Mesenchymal stem cell (in vitro differentiated cells and primary cell): Measurements from ENCODE around the gene TRAM2.

ENCODE experiments used
- DNase-seq: peaks from one replicate; pipeline ENCODE4 v3.0.0-alpha.2; 2013
- H2AFZ ChIP-seq: one replicate; pipeline ENCODE4 v1.6.1; 2013; ENCODE audit warnings: low read depth, mild to moderate bottlenecking, control low read depth, inconsistent platforms, low read length, moderate library complexity
- H2AK5ac ChIP-seq: 2 replicates; pipeline ENCODE4 v1.6.1; 2013; ENCODE audit warnings: low read length, moderate library complexity, mild to moderate bottlenecking, inconsistent platforms; ENCODE audit not compliant: severe bottlenecking
- H2BK120ac ChIP-seq: one replicate; pipeline ENCODE4 v1.6.1; 2013; ENCODE audit warnings: low read depth, mild to moderate bottlenecking, inconsistent platforms, low read length, moderate library complexity
- H2BK12ac ChIP-seq, 2 experiments: one replicate each; pipeline ENCODE4 v1.6.1; 2013; ENCODE audit warnings: inconsistent platforms in 2 of 2, low read length in 2 of 2, mild to moderate bottlenecking in 2 of 2, moderate library complexity in 2 of 2, control low read depth in 1 of 2
- H2BK15ac ChIP-seq: one replicate; pipeline ENCODE4 v1.6.1; 2013; ENCODE audit warnings: mild to moderate bottlenecking, low read depth, inconsistent platforms; ENCODE audit not compliant: poor library complexity, severe bottlenecking
- H2BK5ac ChIP-seq: 2 replicates; pipeline ENCODE4 v1.6.1; 2013; ENCODE audit warnings: low read depth, mild to moderate bottlenecking, low read length, control low read depth, inconsistent platforms; ENCODE audit not compliant: poor library complexity, severe bottlenecking
- H3K14ac ChIP-seq, 2 experiments: one replicate each; pipeline ENCODE4 v1.6.1; 2013; ENCODE audit warnings: inconsistent platforms in 2 of 2, low read length in 2 of 2, control low read depth in 1 of 2, mild to moderate bottlenecking in 1 of 2, moderate library complexity in 1 of 2
- H3K18ac ChIP-seq, 2 experiments: one replicate each; pipeline ENCODE4 v1.6.1; 2013; ENCODE audit warnings: inconsistent platforms in 2 of 2, low read length in 2 of 2, control low read depth in 1 of 2, low read depth in 1 of 2, mild to moderate bottlenecking in 1 of 2
- H3K23ac ChIP-seq, 2 experiments: one replicate each; pipeline ENCODE4 v1.6.1; 2013; ENCODE audit warnings: inconsistent platforms in 2 of 2, low read length in 2 of 2, mild to moderate bottlenecking in 2 of 2, moderate library complexity in 2 of 2, control low read depth in 1 of 2
- H3K27ac ChIP-seq: 2 replicates; pipeline ENCODE4 v1.5.1; 2013; ENCODE audit warnings: mild to moderate bottlenecking, moderate library complexity, low read length, control low read depth, inconsistent platforms; ENCODE audit not compliant: poor library complexity, severe bottlenecking
- H3K27me3 ChIP-seq, 2 experiments: 2 replicates each; pipeline versions ENCODE4 v1.6.1 to v1.7.0; 2013; ENCODE audit warnings: low read length in 2 of 2, mild to moderate bottlenecking in 2 of 2, moderate library complexity in 2 of 2, control low read depth in 1 of 2, inconsistent platforms in 1 of 2; ENCODE audit not compliant: control insufficient read depth in 1 of 2, insufficient read depth in 1 of 2
- H3K36me3 ChIP-seq, 2 experiments: 2 replicates each; pipeline versions ENCODE4 v1.6.1 to v1.7.0; 2013; ENCODE audit warnings: low read length in 2 of 2, control low read depth in 1 of 2, inconsistent platforms in 1 of 2, low read depth in 1 of 2, mild to moderate bottlenecking in 1 of 2; ENCODE audit not compliant: insufficient read depth in 2 of 2, control insufficient read depth in 1 of 2
- H3K4ac ChIP-seq, 2 experiments: one replicate each; pipeline ENCODE4 v1.6.1; 2013; ENCODE audit warnings: inconsistent platforms in 2 of 2, low read length in 2 of 2, mild to moderate bottlenecking in 2 of 2, moderate library complexity in 2 of 2, control low read depth in 1 of 2, low read depth in 1 of 2
- H3K4me1 ChIP-seq: 2 replicates; pipeline ENCODE4 v1.6.1; 2013; ENCODE audit warnings: low read depth, low read length, control low read depth; ENCODE audit not compliant: control insufficient read depth, insufficient read depth
- H3K4me2 ChIP-seq: 2 replicates; pipeline ENCODE4 v1.6.1; 2013; ENCODE audit warnings: low read length, mild to moderate bottlenecking, inconsistent platforms; ENCODE audit not compliant: poor library complexity, severe bottlenecking
- H3K4me3 ChIP-seq, 2 experiments: 2 replicates each; pipeline versions ENCODE4 v1.5.1 to v1.7.0; 2013; ENCODE audit warnings: low read length in 2 of 2, mild to moderate bottlenecking in 2 of 2, control low read depth in 1 of 2, low read depth in 1 of 2; ENCODE audit not compliant: insufficient read depth in 1 of 2
- H3K79me1 ChIP-seq: replicated peaks from 2 replicates; pipeline ENCODE4 v1.6.1; 2013; ENCODE audit warnings: mild to moderate bottlenecking, control low read depth, low read length, inconsistent platforms; ENCODE audit not compliant: poor library complexity, severe bottlenecking
- H3K9ac ChIP-seq: 2 replicates; pipeline ENCODE4 v1.7.0; 2013; ENCODE audit warnings: mild to moderate bottlenecking, low read length, moderate library complexity
- H3K9me3 ChIP-seq: 2 replicates; pipeline ENCODE4 v1.7.0; 2013; ENCODE audit warnings: mild to moderate bottlenecking, low read length; ENCODE audit not compliant: control insufficient read depth
- H4K8ac ChIP-seq: one replicate; pipeline ENCODE4 v1.6.1; 2013; ENCODE audit warnings: inconsistent platforms, mild to moderate bottlenecking, low read length, moderate library complexity
- H4K91ac ChIP-seq: one replicate; pipeline ENCODE4 v1.6.1; 2013; ENCODE audit warnings: mild to moderate bottlenecking, low read length, inconsistent platforms
- WGBS: methylation state at CpG from one replicate; pipeline ENCODE4 v1.1.7; 2013; ENCODE audit warnings: mixed read lengths; 5-methylcytosine and 5-hydroxymethylcytosine counted together

Gene TRAM2

GRCh38 chr6:52552278-52552643 is 24.6 kb downstream of the TRAM2 start:
- no peak overlapping the region for H3K4me3 ChIP-seq
- peak overlapping the region; percentile 31 for H3K4me2 ChIP-seq
- 53% methylated on average over 4 of the region's 6 CpGs for WGBS
- H2AFZ ChIP-seq, result no peak overlapping the region
- H3K79me1 ChIP-seq, result no peaks in the 10 kb centered on the region
- no peak for DNase-seq
- peaks cover 5 to 37% of the 10 kb centered on the region in 2 experiments for H3K36me3 ChIP-seq
- peak overlapping the region; percentile 95 for H4K91ac ChIP-seq
- H2BK15ac ChIP-seq, result no peak overlapping the region
- H2AK5ac ChIP-seq, result peak overlapping the region; percentile 46
- H3K14ac ChIP-seq, result no peak overlapping the region
- H2BK12ac ChIP-seq, result peak overlapping the region in 1 of 2 experiments; percentile 72
- H3K18ac ChIP-seq, result peak overlapping the region; percentile 35 to 47
- H3K23ac ChIP-seq, result peak overlapping the region in 1 of 2 experiments; percentile 8
- H3K4ac ChIP-seq, result peak overlapping the region in 1 of 2 experiments; percentile 57
- H3K27ac ChIP-seq, result peak overlapping the region; percentile 96
- H3K9ac ChIP-seq, result peak overlapping the region; percentile 65
- H3K4me1 ChIP-seq, result peaks cover 44% of the 10 kb centered on the region
- H2BK5ac ChIP-seq, result peak overlapping the region; percentile 75
- H2BK120ac ChIP-seq, result peak overlapping the region; percentile 91
- H4K8ac ChIP-seq, result peak overlapping the region; percentile 83
- no peaks in the 10 kb centered on the region for H3K27me3 ChIP-seq
- H3K9me3 ChIP-seq, result no peaks in the 10 kb centered on the region

- Histone ChIP-seq H2AFZ (no peak overlapping the region), H3K36me3 (peaks cover 5 to 43% of the 10 kb centered on the region in 2 experiments), H3K4me2 (peak overlapping the region; percentile 31), H2BK12ac (peak overlapping the region in 1 of 2 experiments; percentile 72), H2AK5ac (peak overlapping the region; percentile 95), H3K4me3 (peak overlapping the region in 1 of 2 experiments; percentile 30), H3K4ac (peak overlapping the region in 1 of 2 experiments; percentile 13), H2BK5ac (peak overlapping the region; percentile 75), H3K18ac (peak overlapping the region; percentile 35 to 47), H3K27me3 (no peaks in the 10 kb centered on the region), H4K8ac (peak overlapping the region; percentile 83), H3K9ac (peak overlapping the region; percentile 65), H3K14ac (no peak overlapping the region), H4K91ac (peak overlapping the region; percentile 95), H3K4me1 (peaks cover 48% of the 10 kb centered on the region), H2BK120ac (peak overlapping the region; percentile 91), H3K9me3 (no peaks in the 10 kb centered on the region), H3K79me1 (no peaks in the 10 kb centered on the region), H3K27ac (peak overlapping the region; percentile 96), H3K23ac (peak overlapping the region in 1 of 2 experiments; percentile 8), H2BK15ac (no peak overlapping the region)
- peak; percentile 60 for DNase-seq
- WGBS, result 25% methylated on average over 13 of the region's 13 CpGs
Observed at GRCh38 chr6:52551483-52552277, 25.2 kb downstream of the TRAM2 start.

- WGBS, result 91% methylated on average over 5 of the region's 5 CpGs
- H3K27me3 ChIP-seq, result no peaks in the 10 kb centered on the region
- peak overlapping the region; percentile 65 for H3K9ac ChIP-seq
- H3K79me1 ChIP-seq, result no peaks in the 10 kb centered on the region
- H2BK12ac ChIP-seq, result peak overlapping the region; percentile 34 to 38
- H3K9me3 ChIP-seq, result no peaks in the 10 kb centered on the region
- no peak overlapping the region for H2AFZ ChIP-seq
- H4K91ac ChIP-seq, result peak overlapping the region; percentile 4
- H2BK120ac ChIP-seq, result no peak overlapping the region
- H3K4me2 ChIP-seq, result no peak overlapping the region
- H4K8ac ChIP-seq, result peak overlapping the region; percentile 5
- peak overlapping the region; percentile 95 for H2AK5ac ChIP-seq
- H2BK15ac ChIP-seq, result no peak overlapping the region
- H3K23ac ChIP-seq, result no peak overlapping the region
- peak overlapping the region; percentile 96 for H3K27ac ChIP-seq
- peaks cover 8 to 51% of the 10 kb centered on the region in 2 experiments for H3K36me3 ChIP-seq
- peak overlapping the region; percentile 93 for H2BK5ac ChIP-seq
- peak overlapping the region; percentile 50 to 73 for H3K18ac ChIP-seq
- peak overlapping the region in 1 of 2 experiments; percentile 48 for H3K14ac ChIP-seq
- no peak overlapping the region for H3K4me3 ChIP-seq
- H3K4ac ChIP-seq, result peak overlapping the region in 1 of 2 experiments; percentile 13
- peaks cover 47% of the 10 kb centered on the region for H3K4me1 ChIP-seq
- no peak for DNase-seq
Observed at GRCh38 chr6:52550870-52551269, 26.0 kb downstream of the TRAM2 start.

GRCh38 chr6:52550014-52550575 is 26.8 kb downstream of the TRAM2 start:
- no peak overlapping the region for H2BK5ac ChIP-seq
- H3K4ac ChIP-seq, result peak overlapping the region in 1 of 2 experiments; percentile 4
- no peak overlapping the region for H2BK15ac ChIP-seq
- 62% methylated on average over 6 of the region's 6 CpGs for WGBS
- H2BK12ac ChIP-seq, result peak overlapping the region in 1 of 2 experiments; percentile 15
- H3K79me1 ChIP-seq, result no peaks in the 10 kb centered on the region
- no peak overlapping the region for H3K4me3 ChIP-seq
- DNase-seq, result no peak
- no peak overlapping the region for H3K4me2 ChIP-seq
- H3K36me3 ChIP-seq, result peaks cover 9 to 55% of the 10 kb centered on the region in 2 experiments
- no peak overlapping the region for H2BK120ac ChIP-seq
- H3K27ac ChIP-seq, result peak overlapping the region; percentile 96
- no peaks in the 10 kb centered on the region for H3K9me3 ChIP-seq
- H4K91ac ChIP-seq, result no peak overlapping the region
- peaks cover 53% of the 10 kb centered on the region for H3K4me1 ChIP-seq
- H2AFZ ChIP-seq, result no peak overlapping the region
- peak overlapping the region; percentile 28 for H2AK5ac ChIP-seq
- no peak overlapping the region for H3K9ac ChIP-seq
- H3K27me3 ChIP-seq, result no peaks in the 10 kb centered on the region
- H4K8ac ChIP-seq, result no peak overlapping the region
- no peak overlapping the region for H3K23ac ChIP-seq
- peak overlapping the region in 1 of 2 experiments; percentile 12 for H3K18ac ChIP-seq
- H3K14ac ChIP-seq, result no peak overlapping the region
